GM23338 (cell line): ENCODE measurements around the gene PTGER2. TPM values are rescaled to one million over a fixed set of nuclear protein-coding genes. Genes with fewer than 3 reads are reported as not detected.

Experiments
- ATAC-seq: fragments of 200-7000 bp; cut with Tn5 transposase; 3 replicates; pipeline ENCODE4 v1.9.1; 2020
- DNase-seq: peaks from one replicate; pipeline ENCODE4 v3.0.0-alpha.2; 2015; ENCODE audit warnings: low spot score
- H2AFZ ChIP-seq: fragments of 200-600 bp; sonication (generic); 2 replicates; pipeline ENCODE4 v1.8.0; 2016; ENCODE audit warnings: antibody characterized with exemption, mild to moderate bottlenecking, moderate library complexity
- H3F3A ChIP-seq: fragments of 200-600 bp; sonication (generic); replicated peaks from 2 replicates; pipeline ENCODE4 v1.8.0; 2017; ENCODE audit warnings: antibody characterized with exemption, mixed run types, low read depth
- H3K27ac ChIP-seq: fragments of 200-600 bp; sonication (generic); 2 replicates; pipeline ENCODE4 v1.6.1; 2016; ENCODE audit warnings: low read depth
- H3K27me3 ChIP-seq: fragments of 200-600 bp; sonication (generic); 2 replicates; pipeline ENCODE4 v1.8.0; 2016; ENCODE audit warnings: mild to moderate bottlenecking, mixed run types, moderate library complexity; ENCODE audit not compliant: insufficient read depth
- H3K36me3 ChIP-seq: fragments of 200-600 bp; sonication (generic); 2 replicates; pipeline ENCODE4 v1.8.0; 2016; ENCODE audit warnings: mild to moderate bottlenecking; ENCODE audit not compliant: insufficient read depth
- H3K4me1 ChIP-seq: fragments of 200-600 bp; sonication (generic); 2 replicates; pipeline ENCODE4 v1.8.0; 2016; ENCODE audit warnings: mild to moderate bottlenecking, moderate library complexity; ENCODE audit not compliant: insufficient read depth
- H3K4me2 ChIP-seq: fragments of 200-600 bp; sonication (generic); 2 replicates; pipeline ENCODE4 v1.7.1; 2017; ENCODE audit warnings: mixed run types
- H3K4me3 ChIP-seq: fragments of 200-600 bp; sonication (generic); 2 replicates; pipeline ENCODE4 v1.6.1; 2016; ENCODE audit warnings: mixed run types
- H3K79me2 ChIP-seq: fragments of 200-600 bp; sonication (generic); replicated peaks from 2 replicates; pipeline ENCODE4 v1.8.0; 2017; ENCODE audit warnings: mild to moderate bottlenecking; ENCODE audit not compliant: insufficient read depth
- H3K9me2 ChIP-seq: fragments of 200-600 bp; sonication (generic); 2 replicates; pipeline ENCODE4 v1.8.0; 2017; ENCODE audit not compliant: insufficient read depth
- H4K20me1 ChIP-seq: fragments of 200-600 bp; sonication (generic); replicated peaks from 2 replicates; pipeline ENCODE4 v1.8.0; 2017; ENCODE audit warnings: mild to moderate bottlenecking; ENCODE audit not compliant: insufficient read depth
- H3K27ac Mint-ChIP-seq: 2 replicates; pipeline ENCODE4 v1.8.0; 2020; ENCODE audit warnings: inconsistent platforms, mild to moderate bottlenecking, moderate library complexity, mixed read lengths
- H3K27me3 Mint-ChIP-seq: 3 replicates; pipeline ENCODE4 v1.8.0; 2022; ENCODE audit warnings: low read depth, mild to moderate bottlenecking, moderate library complexity, mixed read lengths, inconsistent platforms; ENCODE audit not compliant: insufficient read depth, poor library complexity
- H3K36me3 Mint-ChIP-seq: 3 replicates; pipeline ENCODE4 v1.8.0; 2021; ENCODE audit warnings: low read depth, mild to moderate bottlenecking, inconsistent platforms, moderate library complexity, mixed read lengths
- H3K4me1 Mint-ChIP-seq: 3 replicates; pipeline ENCODE4 v1.8.0; 2020; ENCODE audit warnings: mild to moderate bottlenecking, inconsistent platforms, mixed read lengths
- H3K4me3 Mint-ChIP-seq: 3 replicates; pipeline ENCODE4 v1.8.0; 2021; ENCODE audit warnings: moderate library complexity, mild to moderate bottlenecking, inconsistent platforms, mixed read lengths
- H3K9me3 Mint-ChIP-seq: 3 replicates; pipeline ENCODE4 v1.8.0; 2020; ENCODE audit warnings: moderate library complexity, mild to moderate bottlenecking, inconsistent platforms, mixed read lengths
- CREB1 ChIP-seq: fragments of 250-450 bp; sonication (Bioruptor Pico); IDR thresholded peaks from 2 replicates; pipeline ENCODE4 v1.5.0; 2020; ENCODE audit warnings: low read depth, mild to moderate bottlenecking, moderate library complexity
- EZH2phosphoT487 ChIP-seq: fragments of 200-600 bp; sonication (generic); IDR thresholded peaks from one replicate; pipeline ENCODE4 v1.8.1; 2018; ENCODE audit warnings: antibody characterized with exemption; ENCODE audit not compliant: unreplicated experiment
- STAT1 ChIP-seq: IDR thresholded peaks from one replicate; pipeline ENCODE4 v1.6.1; 2016; ENCODE audit warnings: antibody characterized with exemption; ENCODE audit not compliant: unreplicated experiment
- polyA plus RNA-seq: library from polyadenylated mRNA; unstranded; fragments of >200 nt; fragmentation: Nextera tagmentation; extraction: Ambion mirVana; gene quantifications from 2 replicates; pipeline ENCODE4 v1.2.1, GENCODE V29; 2016
- total RNA-seq: library from RNA; depleted of rRNA; stranded (reverse); fragments of >200 nt; shearing (Covaris generic); gene quantifications from 2 replicates; pipeline ENCODE4 v1.2.3, GENCODE V29; 2014
- TF ChIP-seq, protein P1 (sequence below): IDR thresholded peaks from one replicate; pipeline ENCODE4 v1.6.1; 2018; ENCODE audit warnings: antibody characterized with exemption; ENCODE audit not compliant: unreplicated experiment
- TF ChIP-seq, protein P2 (sequence below): IDR thresholded peaks from 2 replicates; pipeline ENCODE4 v1.6.1; 2016; ENCODE audit warnings: antibody characterized with exemption
- TF ChIP-seq, protein P3 (sequence below), 2 experiments: fragments of 200-600 bp in 1 of 2; sonication (generic) in 1 of 2; conservative IDR thresholded peaks; 2 replicates each; pipeline versions ENCODE4 v1.5.1 to v1.6.1; 2016 to 2017; ENCODE audit warnings: antibody characterized with exemption in 2 of 2, low read depth in 2 of 2, mild to moderate bottlenecking in 2 of 2, moderate library complexity in 1 of 2

Gene PTGER2
- total and polyA plus RNA-seq, 2 experiments from 2014 or later, result 1.3 TPM

DNA sequence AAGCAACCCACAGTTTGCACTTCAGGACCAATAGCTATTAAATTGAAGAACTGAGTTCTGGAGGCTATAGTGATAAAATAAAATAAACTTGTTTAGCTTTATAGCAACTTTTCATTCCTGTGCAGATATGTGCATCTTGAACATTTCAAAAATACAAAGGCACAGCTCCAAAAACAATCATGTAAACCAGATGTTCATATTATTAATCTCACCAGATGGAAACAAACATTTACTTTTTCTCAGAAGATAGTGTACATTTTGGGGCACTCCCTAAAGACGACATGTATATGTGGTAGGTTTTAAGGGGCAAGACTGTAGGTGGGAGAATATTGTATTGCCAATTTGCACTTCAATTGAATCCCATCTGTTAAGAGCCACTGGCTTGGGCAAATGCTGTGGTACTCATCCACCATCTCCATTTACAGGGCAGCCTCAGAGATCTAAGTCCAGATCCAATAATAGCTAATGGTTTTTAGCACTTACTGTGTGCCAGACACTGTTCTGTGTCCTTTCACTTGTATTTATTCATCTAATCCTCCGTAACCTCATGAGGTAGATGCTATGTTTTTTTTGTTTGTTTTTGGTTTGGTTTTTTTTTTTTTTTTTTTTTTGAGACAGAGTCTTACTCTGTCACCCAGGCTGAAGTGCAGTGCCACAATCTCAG is 49.1 kb downstream of the PTGER2 start:
- no peaks in the 10 kb centered on the region for H3K9me3 Mint-ChIP-seq
- H3K27ac Mint-ChIP-seq, result no peak overlapping the region
- Histone ChIP-seq H3K79me2 (no peaks in the 10 kb centered on the region), H2AFZ (no peak overlapping the region), H4K20me1 (no peaks in the 10 kb centered on the region; the same call in 1 of the 2 replicates), H3K4me1 (no peaks in the 10 kb centered on the region), H3K27me3 (no peaks in the 10 kb centered on the region), H3K4me3 (no peak overlapping the region), H3K27ac (no peak overlapping the region), H3K36me3 (no peaks in the 10 kb centered on the region), H3F3A (no peaks in the 10 kb centered on the region), H3K4me2 (no peak overlapping the region), H3K9me2 (no peaks in the 10 kb centered on the region)
- H3K4me1 Mint-ChIP-seq, result no peaks in the 10 kb centered on the region
- H3K27me3 Mint-ChIP-seq, result peaks cover 2% of the 10 kb centered on the region
- H3K4me3 Mint-ChIP-seq, result no peak overlapping the region
- ATAC-seq (no peak), DNase-seq (no peak)
- TF ChIP-seq EZH2phosphoT487, result no peak
- TF ChIP-seq, protein P1, sequence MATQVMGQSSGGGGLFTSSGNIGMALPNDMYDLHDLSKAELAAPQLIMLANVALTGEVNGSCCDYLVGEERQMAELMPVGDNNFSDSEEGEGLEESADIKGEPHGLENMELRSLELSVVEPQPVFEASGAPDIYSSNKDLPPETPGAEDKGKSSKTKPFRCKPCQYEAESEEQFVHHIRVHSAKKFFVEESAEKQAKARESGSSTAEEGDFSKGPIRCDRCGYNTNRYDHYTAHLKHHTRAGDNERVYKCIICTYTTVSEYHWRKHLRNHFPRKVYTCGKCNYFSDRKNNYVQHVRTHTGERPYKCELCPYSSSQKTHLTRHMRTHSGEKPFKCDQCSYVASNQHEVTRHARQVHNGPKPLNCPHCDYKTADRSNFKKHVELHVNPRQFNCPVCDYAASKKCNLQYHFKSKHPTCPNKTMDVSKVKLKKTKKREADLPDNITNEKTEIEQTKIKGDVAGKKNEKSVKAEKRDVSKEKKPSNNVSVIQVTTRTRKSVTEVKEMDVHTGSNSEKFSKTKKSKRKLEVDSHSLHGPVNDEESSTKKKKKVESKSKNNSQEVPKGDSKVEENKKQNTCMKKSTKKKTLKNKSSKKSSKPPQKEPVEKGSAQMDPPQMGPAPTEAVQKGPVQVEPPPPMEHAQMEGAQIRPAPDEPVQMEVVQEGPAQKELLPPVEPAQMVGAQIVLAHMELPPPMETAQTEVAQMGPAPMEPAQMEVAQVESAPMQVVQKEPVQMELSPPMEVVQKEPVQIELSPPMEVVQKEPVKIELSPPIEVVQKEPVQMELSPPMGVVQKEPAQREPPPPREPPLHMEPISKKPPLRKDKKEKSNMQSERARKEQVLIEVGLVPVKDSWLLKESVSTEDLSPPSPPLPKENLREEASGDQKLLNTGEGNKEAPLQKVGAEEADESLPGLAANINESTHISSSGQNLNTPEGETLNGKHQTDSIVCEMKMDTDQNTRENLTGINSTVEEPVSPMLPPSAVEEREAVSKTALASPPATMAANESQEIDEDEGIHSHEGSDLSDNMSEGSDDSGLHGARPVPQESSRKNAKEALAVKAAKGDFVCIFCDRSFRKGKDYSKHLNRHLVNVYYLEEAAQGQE, result no peak
- TF ChIP-seq CREB1 (CRISPR knock-in tag), result no peak
- TF ChIP-seq, protein P2, sequence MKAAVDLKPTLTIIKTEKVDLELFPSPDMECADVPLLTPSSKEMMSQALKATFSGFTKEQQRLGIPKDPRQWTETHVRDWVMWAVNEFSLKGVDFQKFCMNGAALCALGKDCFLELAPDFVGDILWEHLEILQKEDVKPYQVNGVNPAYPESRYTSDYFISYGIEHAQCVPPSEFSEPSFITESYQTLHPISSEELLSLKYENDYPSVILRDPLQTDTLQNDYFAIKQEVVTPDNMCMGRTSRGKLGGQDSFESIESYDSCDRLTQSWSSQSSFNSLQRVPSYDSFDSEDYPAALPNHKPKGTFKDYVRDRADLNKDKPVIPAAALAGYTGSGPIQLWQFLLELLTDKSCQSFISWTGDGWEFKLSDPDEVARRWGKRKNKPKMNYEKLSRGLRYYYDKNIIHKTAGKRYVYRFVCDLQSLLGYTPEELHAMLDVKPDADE, result no peak
- no peak for TF ChIP-seq STAT1
- H3K36me3 Mint-ChIP-seq, result no peaks in the 10 kb centered on the region

GRCh38 chr14:52363961-52364360 is 49.8 kb downstream of the PTGER2 start:
- no peaks in the 10 kb centered on the region for H3K9me3 Mint-ChIP-seq
- no peaks in the 10 kb centered on the region for H3F3A ChIP-seq
- no peak overlapping the region for H3K27ac ChIP-seq
- H3K9me2 ChIP-seq, result peaks cover 6% of the 10 kb centered on the region; the same call in 1 of the 2 replicates
- no peak for ATAC-seq
- no peak overlapping the region for H3K4me2 ChIP-seq
- H3K4me3 ChIP-seq, result no peak overlapping the region
- no peaks in the 10 kb centered on the region; the same call in 1 of the 2 replicates for H4K20me1 ChIP-seq
- DNase-seq, result no peak
- no peaks in the 10 kb centered on the region for H3K36me3 Mint-ChIP-seq
- no peak overlapping the region for H3K4me3 Mint-ChIP-seq
- H3K27me3 ChIP-seq, result no peaks in the 10 kb centered on the region
- H3K4me1 Mint-ChIP-seq, result no peaks in the 10 kb centered on the region
- no peak overlapping the region for H2AFZ ChIP-seq
- no peaks in the 10 kb centered on the region for H3K79me2 ChIP-seq
- peaks cover 2% of the 10 kb centered on the region for H3K27me3 Mint-ChIP-seq
- no peak overlapping the region for H3K27ac Mint-ChIP-seq
- no peaks in the 10 kb centered on the region for H3K36me3 ChIP-seq
- TF ChIP-seq, protein P3, sequence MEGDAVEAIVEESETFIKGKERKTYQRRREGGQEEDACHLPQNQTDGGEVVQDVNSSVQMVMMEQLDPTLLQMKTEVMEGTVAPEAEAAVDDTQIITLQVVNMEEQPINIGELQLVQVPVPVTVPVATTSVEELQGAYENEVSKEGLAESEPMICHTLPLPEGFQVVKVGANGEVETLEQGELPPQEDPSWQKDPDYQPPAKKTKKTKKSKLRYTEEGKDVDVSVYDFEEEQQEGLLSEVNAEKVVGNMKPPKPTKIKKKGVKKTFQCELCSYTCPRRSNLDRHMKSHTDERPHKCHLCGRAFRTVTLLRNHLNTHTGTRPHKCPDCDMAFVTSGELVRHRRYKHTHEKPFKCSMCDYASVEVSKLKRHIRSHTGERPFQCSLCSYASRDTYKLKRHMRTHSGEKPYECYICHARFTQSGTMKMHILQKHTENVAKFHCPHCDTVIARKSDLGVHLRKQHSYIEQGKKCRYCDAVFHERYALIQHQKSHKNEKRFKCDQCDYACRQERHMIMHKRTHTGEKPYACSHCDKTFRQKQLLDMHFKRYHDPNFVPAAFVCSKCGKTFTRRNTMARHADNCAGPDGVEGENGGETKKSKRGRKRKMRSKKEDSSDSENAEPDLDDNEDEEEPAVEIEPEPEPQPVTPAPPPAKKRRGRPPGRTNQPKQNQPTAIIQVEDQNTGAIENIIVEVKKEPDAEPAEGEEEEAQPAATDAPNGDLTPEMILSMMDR (conservative IDR thresholded peaks at IDR 0.05; ENCODE audit: low read depth in 2 of 2), result no peak
- no peaks in the 10 kb centered on the region for H3K4me1 ChIP-seq
